ENCODE measurements around the gene SPG7.

Gene SPG7

GRCh38 chr16:89511374-89511773 is 3.2 kb downstream of the SPG7 start:
- DNase-seq (no peak), ATAC-seq (ENCODE audit: insufficient read depth, low read depth) (no peak)
- H3K9me3 ChIP-seq (ENCODE audit: insufficient read depth, low read length, severe bottlenecking): no peaks in the 10 kb centered on the region
- no peak overlapping the region for H3K27ac ChIP-seq (ENCODE audit: low read length)
- no peak for TF ChIP-seq EZH2 (IDR thresholded peaks at IDR 0.05; ENCODE audit: borderline replicate concordance, low read depth, low read length, severe bottlenecking)
- TF ChIP-seq CTCF (IDR thresholded peaks at IDR 0.05; ENCODE audit: borderline replicate concordance, extremely low read depth, low read length, poor library complexity, severe bottlenecking): no peak
- peaks cover 48% of the 10 kb centered on the region for H3K36me3 ChIP-seq (ENCODE audit: insufficient read depth, low read length)
- H3K79me2 ChIP-seq (ENCODE audit: insufficient read depth, low read length): peaks cover 60% of the 10 kb centered on the region
- no peak overlapping the region for H3K4me2 ChIP-seq (ENCODE audit: insufficient read depth, low read length)
- H4K20me1 ChIP-seq (ENCODE audit: insufficient read depth, low read length): peaks cover 19% of the 10 kb centered on the region
- no peak overlapping the region for H3K9ac ChIP-seq (ENCODE audit: low read depth, low read length)
- no peaks in the 10 kb centered on the region for H3K27me3 ChIP-seq (ENCODE audit: insufficient read depth, low read length, poor library complexity)
- peaks cover 24% of the 10 kb centered on the region for H3K4me1 ChIP-seq (ENCODE audit: insufficient read depth, low read length)
- no peak overlapping the region for H2AFZ ChIP-seq (ENCODE audit: low read depth, low read length)
- H3K4me3 ChIP-seq (ENCODE audit: low read depth in 1 of 2, low read length in 2 of 2): no peak overlapping the region

- DNase-seq (no peak), ATAC-seq (ENCODE audit: insufficient read depth, low read depth) (no peak)
- no peak for TF ChIP-seq CTCF (IDR thresholded peaks at IDR 0.05; ENCODE audit: borderline replicate concordance, extremely low read depth, low read length, poor library complexity, severe bottlenecking)
- no peak for TF ChIP-seq EZH2 (IDR thresholded peaks at IDR 0.05; ENCODE audit: borderline replicate concordance, low read depth, low read length, severe bottlenecking)
- H3K4me1 ChIP-seq (ENCODE audit: insufficient read depth, low read length): peaks cover 15% of the 10 kb centered on the region
- peaks cover 56% of the 10 kb centered on the region for H3K36me3 ChIP-seq (ENCODE audit: insufficient read depth, low read length)
- no peaks in the 10 kb centered on the region for H3K27me3 ChIP-seq (ENCODE audit: insufficient read depth, low read length, poor library complexity)
- no peak overlapping the region for H3K27ac ChIP-seq (ENCODE audit: low read length)
- no peak overlapping the region for H3K4me3 ChIP-seq (ENCODE audit: low read depth in 1 of 2, low read length in 2 of 2)
- no peak overlapping the region for H2AFZ ChIP-seq (ENCODE audit: low read depth, low read length)
- peaks cover 58% of the 10 kb centered on the region for H3K79me2 ChIP-seq (ENCODE audit: insufficient read depth, low read length)
- peaks cover 19% of the 10 kb centered on the region for H4K20me1 ChIP-seq (ENCODE audit: insufficient read depth, low read length)
- no peak overlapping the region for H3K4me2 ChIP-seq (ENCODE audit: insufficient read depth, low read length)
- no peaks in the 10 kb centered on the region for H3K9me3 ChIP-seq (ENCODE audit: insufficient read depth, low read length, severe bottlenecking)
- H3K9ac ChIP-seq (ENCODE audit: low read depth, low read length): no peak overlapping the region
These were observed 4.2 kb downstream of the SPG7 start for GRCh38 chr16:89512453-89512852.

- H2AFZ ChIP-seq (ENCODE audit: low read depth, low read length): no peak overlapping the region
- no peak overlapping the region for H3K4me2 ChIP-seq (ENCODE audit: insufficient read depth, low read length)
- no peak overlapping the region for H3K27ac ChIP-seq (ENCODE audit: low read length)
- no peaks in the 10 kb centered on the region for H3K27me3 ChIP-seq (ENCODE audit: insufficient read depth, low read length, poor library complexity)
- no peak for TF ChIP-seq CTCF (IDR thresholded peaks at IDR 0.05; ENCODE audit: borderline replicate concordance, extremely low read depth, low read length, poor library complexity, severe bottlenecking)
- TF ChIP-seq EZH2 (IDR thresholded peaks at IDR 0.05; ENCODE audit: borderline replicate concordance, low read depth, low read length, severe bottlenecking): no peak
- peaks cover 61% of the 10 kb centered on the region for H3K79me2 ChIP-seq (ENCODE audit: insufficient read depth, low read length)
- no peaks in the 10 kb centered on the region for H3K9me3 ChIP-seq (ENCODE audit: insufficient read depth, low read length, severe bottlenecking)
- H3K4me1 ChIP-seq (ENCODE audit: insufficient read depth, low read length): no peaks in the 10 kb centered on the region
- no peak for DNase-seq
- H3K9ac ChIP-seq (ENCODE audit: low read depth, low read length): no peak overlapping the region
- H3K36me3 ChIP-seq (ENCODE audit: insufficient read depth, low read length): peaks cover 74% of the 10 kb centered on the region
- no peak for ATAC-seq (ENCODE audit: insufficient read depth, low read depth)
- H3K4me3 ChIP-seq (ENCODE audit: low read depth in 1 of 2, low read length in 2 of 2): no peak overlapping the region
- peaks cover 28% of the 10 kb centered on the region; the same call in 1 of the 2 replicates for H4K20me1 ChIP-seq (ENCODE audit: insufficient read depth, low read length)
These were observed 8.9 kb downstream of the SPG7 start for GRCh38 chr16:89517128-89517527.

- TF ChIP-seq EZH2 (IDR thresholded peaks at IDR 0.05; ENCODE audit: borderline replicate concordance, low read depth, low read length, severe bottlenecking) (no peak), CTCF (IDR thresholded peaks at IDR 0.05; ENCODE audit: borderline replicate concordance, extremely low read depth, low read length, poor library complexity, severe bottlenecking) (no peak)
- Histone ChIP-seq H3K36me3 (ENCODE audit: insufficient read depth, low read length) (peaks cover 80% of the 10 kb centered on the region), H3K4me3 (ENCODE audit: low read depth in 1 of 2, low read length in 2 of 2) (no peak overlapping the region), H4K20me1 (ENCODE audit: insufficient read depth, low read length) (peaks cover 39% of the 10 kb centered on the region), H2AFZ (ENCODE audit: low read depth, low read length) (no peak overlapping the region), H3K79me2 (ENCODE audit: insufficient read depth, low read length) (peaks cover 64% of the 10 kb centered on the region), H3K4me2 (ENCODE audit: insufficient read depth, low read length) (no peak overlapping the region), H3K9me3 (ENCODE audit: insufficient read depth, low read length, severe bottlenecking) (no peaks in the 10 kb centered on the region), H3K27me3 (ENCODE audit: insufficient read depth, low read length, poor library complexity) (no peaks in the 10 kb centered on the region), H3K27ac (ENCODE audit: low read length) (no peak overlapping the region), H3K9ac (ENCODE audit: low read depth, low read length) (no peak overlapping the region), H3K4me1 (ENCODE audit: insufficient read depth, low read length) (no peaks in the 10 kb centered on the region)
- ATAC-seq (ENCODE audit: insufficient read depth, low read depth) (no peak), DNase-seq (no peak)
These were observed 11.7 kb downstream of the SPG7 start for GRCh38 chr16:89519881-89520280.
